HG02610 (cell line): ENCODE data around the gene TPPP.

ENCODE experiments used
- ATAC-seq: cut with Tn5 transposase; IDR thresholded peaks from one replicate; pipeline ENCODE4 v1.9.1; 2021; ENCODE audit warnings: mild to moderate bottlenecking, moderate library complexity; ENCODE audit not compliant: unreplicated experiment

Gene TPPP

GRCh38 chr5:610744-611730 lies 82.1 kb downstream of the TPPP start:
- ATAC-seq: no peak

- no peak for ATAC-seq
Observed at GRCh38 chr5:610011-610743, 83.0 kb downstream of the TPPP start.
